ENCODE measurements around the gene F11R. TPM values are rescaled to one million over a fixed set of nuclear protein-coding genes. Genes with fewer than 3 reads are reported as not detected.

Gene F11R
- total and polyA plus RNA-seq, 12 donors = 7.1 to 22.7 (median 10.1) TPM

- H3K36me3 ChIP-seq = no peaks in the 10 kb centered on the region
- intact Hi-C loops (cut with DNase I) = no loop called here
- H3K9me3 ChIP-seq = no peaks in the 10 kb centered on the region
- WGBS, 2 donors = 46 to 53% methylated on average over 11 of the region's 11 CpGs
- peaks cover 0 to 72% (median 45%) of the 10 kb centered on the region in 7 donors for H3K27me3 ChIP-seq
- TF ChIP-seq CTCF (IDR thresholded peaks at IDR 0.05) = no peak
- no peak overlapping the region for H3K4me3 ChIP-seq
- no peak overlapping the region for H3K27ac ChIP-seq
- no peak for DNase-seq
- H3K4me1 ChIP-seq = peaks cover 0 to 10% (median 6%) of the 10 kb centered on the region in 9 donors
- no peak for ATAC-seq
These were observed 42.4 kb downstream of the F11R start for GRCh38 chr1:160978510-160978927.

GRCh38 chr1:160975026-160975425 lies 45.9 kb downstream of the F11R start:
- 93 to 99% methylated on average over 2 of the region's 2 CpGs for WGBS, 2 donors
- Histone ChIP-seq H3K4me1 (no peaks in the 10 kb centered on the region), H3K36me3 (no peaks in the 10 kb centered on the region), H3K9me3 (no peaks in the 10 kb centered on the region), H3K27ac (no peak overlapping the region), H3K27me3 (peaks cover 0 to 41% (median 21%) of the 10 kb centered on the region in 7 donors), H3K4me3 (no peak overlapping the region)
- intact Hi-C loops (cut with DNase I) = no loop called here
- no peak for TF ChIP-seq CTCF (IDR thresholded peaks at IDR 0.05)
- no peak for DNase-seq
- no peak for ATAC-seq

GRCh38 chr1:160973491-160973890 lies 47.5 kb downstream of the F11R start:
- no peak for TF ChIP-seq CTCF (IDR thresholded peaks at IDR 0.05)

GRCh38 chr1:160972939-160973338 lies 48.0 kb downstream of the F11R start:
- WGBS, 2 donors = 49% methylated on average over 3 of the region's 3 CpGs
- no peak overlapping the region for H3K4me3 ChIP-seq
- DNase-seq (no peak), ATAC-seq (no peak)
- TF ChIP-seq CTCF (IDR thresholded peaks at IDR 0.05) = no peak
- intact Hi-C loops (cut with DNase I) = no loop called here
- no peaks in the 10 kb centered on the region for H3K9me3 ChIP-seq
- H3K27me3 ChIP-seq = peaks cover 0 to 40% (median 14%) of the 10 kb centered on the region in 7 donors
- no peaks in the 10 kb centered on the region for H3K36me3 ChIP-seq
- no peak overlapping the region for H3K27ac ChIP-seq
- no peaks in the 10 kb centered on the region for H3K4me1 ChIP-seq

More at GRCh38 chr1:160973491-160973890, 47.5 kb downstream of the F11R start:
- no peak for ATAC-seq
- WGBS, 2 donors = 89% methylated on average over 4 of the region's 4 CpGs
- no peaks in the 10 kb centered on the region for H3K36me3 ChIP-seq
- H3K9me3 ChIP-seq = no peaks in the 10 kb centered on the region
- H3K4me3 ChIP-seq = no peak overlapping the region
- H3K27ac ChIP-seq = no peak overlapping the region
- no peaks in the 10 kb centered on the region for H3K4me1 ChIP-seq
- intact Hi-C loops (cut with DNase I) = no loop called here
- H3K27me3 ChIP-seq = peaks cover 0 to 44% (median 17%) of the 10 kb centered on the region in 7 donors
- no peak for DNase-seq

Data from heart right ventricle (tissue), 16 donors.